GM11168 (cell line): ENCODE measurements around the gene ADGB.
"Not testable (repeated sequence)": the region's sequence is repeated elsewhere in the genome, so short reads cannot be mapped to it uniquely, and the experiment has no call there.

ENCODE experiments used
- in situ Hi-C: fragments of 300-500 bp; cut with MboI; formaldehyde crosslinking; loops from one replicate; pipeline ENCODE4 v1.12.0; 2022; ENCODE audit warnings: low sequenced_read_pairs; ENCODE audit not compliant: unreplicated experiment

Gene ADGB

GRCh38 chr6:146812811-146813321, 214.1 kb downstream of the ADGB start:
- in situ Hi-C loops, result not testable (repeated sequence)

- in situ Hi-C loops, result no loop called here
These were observed 214.8 kb downstream of the ADGB start for GRCh38 chr6:146813554-146813953.

GRCh38 chr6:146814148-146814750, 215.5 kb downstream of the ADGB start:
- in situ Hi-C loops, result no loop called here

GRCh38 chr6:146815511-146816462, 217.0 kb downstream of the ADGB start:
- in situ Hi-C loops, result not testable (repeated sequence)

GRCh38 chr6:146819596-146820320, 221.0 kb downstream of the ADGB start:
- in situ Hi-C loops, result no loop called here

- in situ Hi-C loops, result no loop called here
These were observed 228.6 kb downstream of the ADGB start for GRCh38 chr6:146827216-146827928.

- in situ Hi-C loops, result no loop called here
These were observed 231.2 kb downstream of the ADGB start for GRCh38 chr6:146829792-146830565.

- in situ Hi-C loops, result no loop called here
These were observed 234.4 kb downstream of the ADGB start for GRCh38 chr6:146833157-146833556.

GRCh38 chr6:146840216-146840615, 241.4 kb downstream of the ADGB start:
- in situ Hi-C loops, result no loop called here

GRCh38 chr6:146840641-146841040, 241.9 kb downstream of the ADGB start:
- in situ Hi-C loops, result no loop called here

GRCh38 chr6:146847426-146847825, 248.7 kb downstream of the ADGB start:
- in situ Hi-C loops, result no loop called here

- in situ Hi-C loops, result no loop called here
These were observed 251.6 kb downstream of the ADGB start for GRCh38 chr6:146850238-146850896.

GRCh38 chr6:146850981-146851380, 252.2 kb downstream of the ADGB start:
- in situ Hi-C loops, result no loop called here

- in situ Hi-C loops, result no loop called here
These were observed 253.1 kb downstream of the ADGB start for GRCh38 chr6:146851837-146852236.

GRCh38 chr6:146854521-146855255, 255.9 kb downstream of the ADGB start:
- in situ Hi-C loops, result not testable (repeated sequence)

- in situ Hi-C loops, result no loop called here
These were observed 257.1 kb downstream of the ADGB start for GRCh38 chr6:146855889-146856288.

GRCh38 chr6:146856296-146856695, 257.5 kb downstream of the ADGB start:
- in situ Hi-C loops, result no loop called here
